GM23338 (cell line): ENCODE results near the gene ESPNL. TPM values are rescaled to one million over a fixed set of nuclear protein-coding genes. Genes with fewer than 3 reads are reported as not detected.

Experiments
- ATAC-seq: fragments of 200-7000 bp; cut with Tn5 transposase; 3 replicates; pipeline ENCODE4 v1.9.1; 2020
- DNase-seq: peaks from one replicate; pipeline ENCODE4 v3.0.0-alpha.2; 2015; ENCODE audit warnings: low spot score
- H2AFZ ChIP-seq: fragments of 200-600 bp; sonication (generic); 2 replicates; pipeline ENCODE4 v1.8.0; 2016; ENCODE audit warnings: antibody characterized with exemption, mild to moderate bottlenecking, moderate library complexity
- H3F3A ChIP-seq: fragments of 200-600 bp; sonication (generic); replicated peaks from 2 replicates; pipeline ENCODE4 v1.8.0; 2017; ENCODE audit warnings: antibody characterized with exemption, mixed run types, low read depth
- H3K27ac ChIP-seq: fragments of 200-600 bp; sonication (generic); 2 replicates; pipeline ENCODE4 v1.6.1; 2016; ENCODE audit warnings: low read depth
- H3K27me3 ChIP-seq: fragments of 200-600 bp; sonication (generic); 2 replicates; pipeline ENCODE4 v1.8.0; 2016; ENCODE audit warnings: mild to moderate bottlenecking, mixed run types, moderate library complexity; ENCODE audit not compliant: insufficient read depth
- H3K36me3 ChIP-seq: fragments of 200-600 bp; sonication (generic); 2 replicates; pipeline ENCODE4 v1.8.0; 2016; ENCODE audit warnings: mild to moderate bottlenecking; ENCODE audit not compliant: insufficient read depth
- H3K4me1 ChIP-seq: fragments of 200-600 bp; sonication (generic); 2 replicates; pipeline ENCODE4 v1.8.0; 2016; ENCODE audit warnings: mild to moderate bottlenecking, moderate library complexity; ENCODE audit not compliant: insufficient read depth
- H3K4me2 ChIP-seq: fragments of 200-600 bp; sonication (generic); 2 replicates; pipeline ENCODE4 v1.7.1; 2017; ENCODE audit warnings: mixed run types
- H3K4me3 ChIP-seq: fragments of 200-600 bp; sonication (generic); 2 replicates; pipeline ENCODE4 v1.6.1; 2016; ENCODE audit warnings: mixed run types
- H3K79me2 ChIP-seq: fragments of 200-600 bp; sonication (generic); replicated peaks from 2 replicates; pipeline ENCODE4 v1.8.0; 2017; ENCODE audit warnings: mild to moderate bottlenecking; ENCODE audit not compliant: insufficient read depth
- H3K9me2 ChIP-seq: fragments of 200-600 bp; sonication (generic); 2 replicates; pipeline ENCODE4 v1.8.0; 2017; ENCODE audit not compliant: insufficient read depth
- H4K20me1 ChIP-seq: fragments of 200-600 bp; sonication (generic); replicated peaks from 2 replicates; pipeline ENCODE4 v1.8.0; 2017; ENCODE audit warnings: mild to moderate bottlenecking; ENCODE audit not compliant: insufficient read depth
- H3K27ac Mint-ChIP-seq: 2 replicates; pipeline ENCODE4 v1.8.0; 2020; ENCODE audit warnings: inconsistent platforms, mild to moderate bottlenecking, moderate library complexity, mixed read lengths
- H3K27me3 Mint-ChIP-seq: 3 replicates; pipeline ENCODE4 v1.8.0; 2022; ENCODE audit warnings: low read depth, mild to moderate bottlenecking, moderate library complexity, mixed read lengths, inconsistent platforms; ENCODE audit not compliant: insufficient read depth, poor library complexity
- H3K36me3 Mint-ChIP-seq: 3 replicates; pipeline ENCODE4 v1.8.0; 2021; ENCODE audit warnings: low read depth, mild to moderate bottlenecking, inconsistent platforms, moderate library complexity, mixed read lengths
- H3K4me1 Mint-ChIP-seq: 3 replicates; pipeline ENCODE4 v1.8.0; 2020; ENCODE audit warnings: mild to moderate bottlenecking, inconsistent platforms, mixed read lengths
- H3K4me3 Mint-ChIP-seq: 3 replicates; pipeline ENCODE4 v1.8.0; 2021; ENCODE audit warnings: moderate library complexity, mild to moderate bottlenecking, inconsistent platforms, mixed read lengths
- H3K9me3 Mint-ChIP-seq: 3 replicates; pipeline ENCODE4 v1.8.0; 2020; ENCODE audit warnings: moderate library complexity, mild to moderate bottlenecking, inconsistent platforms, mixed read lengths
- CTCF ChIP-seq, 2 experiments: fragments of 200-600 bp in 1 of 2; sonication (generic) in 1 of 2; conservative IDR thresholded peaks; 2 replicates each; pipeline versions ENCODE4 v1.5.1 to v1.6.1; 2016 to 2017; ENCODE audit warnings: antibody characterized with exemption in 2 of 2, low read depth in 2 of 2, mild to moderate bottlenecking in 2 of 2, moderate library complexity in 1 of 2
- EZH2phosphoT487 ChIP-seq: fragments of 200-600 bp; sonication (generic); IDR thresholded peaks from one replicate; pipeline ENCODE4 v1.8.1; 2018; ENCODE audit warnings: antibody characterized with exemption; ENCODE audit not compliant: unreplicated experiment
- JUNB ChIP-seq: IDR thresholded peaks from one replicate; pipeline ENCODE4 v1.6.1; 2016; ENCODE audit warnings: antibody characterized with exemption; ENCODE audit not compliant: unreplicated experiment
- NANOG ChIP-seq: IDR thresholded peaks from 2 replicates; pipeline ENCODE4 v1.6.1; 2016; ENCODE audit warnings: antibody characterized with exemption, borderline replicate concordance
- REST ChIP-seq: IDR thresholded peaks from one replicate; pipeline ENCODE4 v1.6.1; 2018; ENCODE audit warnings: antibody characterized with exemption; ENCODE audit not compliant: unreplicated experiment
- STAT1 ChIP-seq: IDR thresholded peaks from one replicate; pipeline ENCODE4 v1.6.1; 2016; ENCODE audit warnings: antibody characterized with exemption; ENCODE audit not compliant: unreplicated experiment
- ZNF462 ChIP-seq: fragments of 250-450 bp; sonication (Bioruptor Pico); IDR thresholded peaks from 2 replicates; pipeline ENCODE4 v1.5.0; 2020; ENCODE audit warnings: mild to moderate bottlenecking, moderate library complexity
- polyA plus RNA-seq: library from polyadenylated mRNA; unstranded; fragments of >200 nt; fragmentation: Nextera tagmentation; extraction: Ambion mirVana; gene quantifications from 2 replicates; pipeline ENCODE4 v1.2.1, GENCODE V29; 2016
- total RNA-seq: library from RNA; depleted of rRNA; stranded (reverse); fragments of >200 nt; shearing (Covaris generic); gene quantifications from 2 replicates; pipeline ENCODE4 v1.2.3, GENCODE V29; 2014

The ESPNL gene
- total and polyA plus RNA-seq, 2 experiments from 2014 or later: 0.44 to 3.1 TPM

- Histone ChIP-seq H3K4me1 (peaks cover 13% of the 10 kb centered on the region), H3K27ac (no peak overlapping the region), H3F3A (no peaks in the 10 kb centered on the region), H4K20me1 (no peaks in the 10 kb centered on the region), H3K9me2 (no peaks in the 10 kb centered on the region), H3K27me3 (no peaks in the 10 kb centered on the region), H3K36me3 (no peaks in the 10 kb centered on the region; the same call in 1 of the 2 replicates), H2AFZ (peak overlapping the region; percentile 83), H3K4me3 (no peak overlapping the region), H3K4me2 (peak overlapping the region; percentile 49), H3K79me2 (no peaks in the 10 kb centered on the region)
- Mint-ChIP-seq H3K27me3 (peaks cover 8% of the 10 kb centered on the region), H3K4me3 (peak overlapping the region; percentile 34; the same call in 2 of the 3 replicates), H3K9me3 (peaks cover 9% of the 10 kb centered on the region; the same call in 2 of the 3 replicates), H3K36me3 (no peaks in the 10 kb centered on the region), H3K4me1 (peaks cover 22% of the 10 kb centered on the region), H3K27ac (no peak overlapping the region; the same call in 1 of the 2 replicates)
- DNase-seq (peak; percentile 60), ATAC-seq (peak; percentile 44)
- TF ChIP-seq NANOG (no peak), ZNF462 (CRISPR knock-in tag) (no peak)
Observed at GRCh38 chr2:238108423-238109183, 8.5 kb downstream of the ESPNL start.

- H3K4me1 Mint-ChIP-seq: peaks cover 14% of the 10 kb centered on the region
- DNase-seq (no peak), ATAC-seq (no peak)
- Histone ChIP-seq H2AFZ (no peak overlapping the region), H3K27me3 (no peaks in the 10 kb centered on the region), H3K4me2 (no peak overlapping the region), H3K27ac (no peak overlapping the region), H3K9me2 (no peaks in the 10 kb centered on the region), H4K20me1 (no peaks in the 10 kb centered on the region), H3F3A (no peaks in the 10 kb centered on the region), H3K79me2 (no peaks in the 10 kb centered on the region), H3K4me3 (no peak overlapping the region), H3K4me1 (peaks cover 8% of the 10 kb centered on the region), H3K36me3 (no peaks in the 10 kb centered on the region; the same call in 1 of the 2 replicates)
- no peaks in the 10 kb centered on the region for H3K36me3 Mint-ChIP-seq
- H3K9me3 Mint-ChIP-seq: peaks cover 13% of the 10 kb centered on the region; the same call in 2 of the 3 replicates
- H3K27ac Mint-ChIP-seq: no peak overlapping the region
- peaks cover 11% of the 10 kb centered on the region for H3K27me3 Mint-ChIP-seq
- no peak overlapping the region for H3K4me3 Mint-ChIP-seq
- TF ChIP-seq STAT1 (no peak), EZH2phosphoT487 (no peak), REST (no peak), CTCF (conservative IDR thresholded peaks at IDR 0.05; ENCODE audit: low read depth in 2 of 2) (no peak), JUNB (no peak), NANOG (no peak)
Observed at GRCh38 chr2:238113611-238114010, 13.5 kb downstream of the ESPNL start.
